ENCODE data around the gene CDC34. TPM values are rescaled to one million over a fixed set of nuclear protein-coding genes. Genes with fewer than 3 reads are reported as not detected.
A peak's percentile ranks its signal among the peaks of the same experiment; 100 is the strongest.

CDC34 gene
- total RNA-seq, 2 donors from 2014 or later, result 41.1 to 45.8 TPM

DNA sequence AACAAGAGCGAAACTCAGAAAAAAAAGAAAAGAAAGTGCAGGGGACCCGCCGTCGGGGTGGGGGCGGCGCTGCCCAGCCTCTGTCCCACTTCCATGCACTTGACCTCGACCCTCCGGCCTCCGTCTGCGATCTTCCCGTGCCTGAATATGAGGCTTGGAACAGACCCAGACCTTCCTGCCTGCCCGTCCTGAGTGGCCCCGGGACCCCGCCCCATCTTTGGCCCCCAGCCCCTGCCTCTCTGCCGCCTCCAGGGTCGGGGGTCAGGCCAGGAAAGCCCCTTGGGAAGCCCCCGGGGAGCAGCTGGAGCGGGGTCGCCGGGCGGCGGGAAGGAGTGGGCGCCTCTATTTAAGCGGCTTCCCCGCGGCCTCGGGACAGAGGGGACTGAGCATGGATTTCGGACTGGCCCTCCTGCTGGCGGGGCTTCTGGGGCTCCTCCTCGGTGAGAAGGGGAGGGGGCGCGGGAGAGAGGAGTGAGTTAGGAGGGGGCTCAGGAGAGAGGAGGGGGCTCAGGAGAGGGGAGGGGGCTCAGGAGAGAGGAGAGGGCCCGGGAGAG, 35.4 kb upstream of the CDC34 start, which contains the start of gene MADCAM1:
MADCAM1 (plus strand) TSS at position 375 of the 554 bp plus-strand sequence; CDS start at position 389, 14 bp downstream.
- intact Hi-C loops (cut with DNase I), result no loop called here
- no peak for DNase-seq (ENCODE audit: low spot score)

- intact Hi-C loops (cut with DNase I), result no loop called here
- no peak for DNase-seq (ENCODE audit: low spot score)
Measured at GRCh38 chr19:496986-497385, 34.6 kb upstream of the CDC34 start.

DNA sequence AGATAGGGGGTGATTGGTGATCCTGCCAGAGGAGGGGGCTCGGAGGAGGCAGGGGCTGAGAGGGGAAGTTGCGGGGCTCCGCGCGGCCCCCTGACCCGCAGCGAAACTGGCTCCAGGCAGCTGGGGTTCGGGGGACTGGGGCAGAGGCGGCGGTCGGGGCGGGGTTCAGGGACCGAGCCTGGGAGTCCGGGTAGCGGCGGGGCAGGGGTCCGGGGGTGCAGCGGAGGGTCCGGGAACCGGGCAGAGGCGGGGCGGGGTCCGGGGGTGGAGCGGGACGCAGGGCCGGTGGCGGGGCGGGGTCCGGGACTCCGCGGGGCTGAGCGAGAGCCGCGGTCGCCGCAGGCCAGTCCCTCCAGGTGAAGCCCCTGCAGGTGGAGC, 34.1 kb upstream of the CDC34 start:
- DNase-seq (ENCODE audit: low spot score), result no peak
- intact Hi-C loops (cut with DNase I), result no loop called here

GRCh38 chr19:497869-498510, 33.6 kb upstream of the CDC34 start:
- DNase-seq (ENCODE audit: low spot score), result no peak
- intact Hi-C loops (cut with DNase I), result no loop called here

GRCh38 chr19:498511-498891, 33.1 kb upstream of the CDC34 start:
- no peak for DNase-seq (ENCODE audit: low spot score)
- intact Hi-C loops (cut with DNase I), result no loop called here

- intact Hi-C loops (cut with DNase I), result no loop called here
- DNase-seq (ENCODE audit: low spot score), result no peak
Measured at GRCh38 chr19:498977-499623, 32.5 kb upstream of the CDC34 start.

DNA sequence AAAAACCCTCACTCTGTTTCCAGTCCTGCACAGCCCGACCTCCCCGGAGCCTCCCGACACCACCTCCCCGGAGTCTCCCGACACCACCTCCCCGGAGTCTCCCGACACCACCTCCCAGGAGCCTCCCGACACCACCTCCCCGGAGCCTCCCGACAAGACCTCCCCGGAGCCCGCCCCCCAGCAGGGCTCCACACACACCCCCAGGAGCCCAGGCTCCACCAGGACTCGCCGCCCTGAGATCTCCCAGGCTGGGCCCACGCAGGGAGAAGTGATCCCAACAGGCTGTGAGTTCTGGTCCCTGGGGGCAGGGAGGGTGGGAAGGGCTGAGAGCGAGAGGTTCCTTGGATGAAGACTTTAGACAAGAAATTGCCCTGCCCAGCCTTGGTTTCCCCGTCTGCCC, 29.9 kb upstream of the CDC34 start:
- intact Hi-C loops (cut with DNase I), result no loop called here
- no peak for DNase-seq (ENCODE audit: low spot score)

DNA sequence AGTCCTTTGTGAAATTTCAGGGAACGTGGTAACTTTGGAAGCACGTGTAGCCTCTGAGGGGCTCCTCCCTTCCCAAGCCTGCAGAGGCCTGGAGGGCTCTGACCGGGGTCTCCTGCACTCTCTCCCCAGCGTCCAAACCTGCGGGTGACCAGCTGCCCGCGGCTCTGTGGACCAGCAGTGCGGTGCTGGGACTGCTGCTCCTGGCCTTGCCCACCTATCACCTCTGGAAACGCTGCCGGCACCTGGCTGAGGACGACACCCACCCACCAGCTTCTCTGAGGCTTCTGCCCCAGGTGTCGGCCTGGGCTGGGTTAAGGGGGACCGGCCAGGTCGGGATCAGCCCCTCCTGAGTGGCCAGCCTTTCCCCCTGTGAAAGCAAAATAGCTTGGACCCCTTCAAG, 26.9 kb upstream of the CDC34 start:
- DNase-seq (ENCODE audit: low spot score), result no peak
- intact Hi-C loops (cut with DNase I), result no loop called here

- DNase-seq (ENCODE audit: low spot score), result peak; percentile 99
- intact Hi-C loops (cut with DNase I), result no loop called here
Measured at GRCh38 chr19:506404-507285, 24.9 kb upstream of the CDC34 start.

- intact Hi-C loops (cut with DNase I), result no loop called here
- peak; percentile 98 for DNase-seq (ENCODE audit: low spot score)
Measured at GRCh38 chr19:507286-508203, 24.0 kb upstream of the CDC34 start, which contains the start of gene TPGS1. TPGS1 (plus strand) TSS chr19:507497; CDS start chr19:507507, 10 bp downstream.

DNA sequence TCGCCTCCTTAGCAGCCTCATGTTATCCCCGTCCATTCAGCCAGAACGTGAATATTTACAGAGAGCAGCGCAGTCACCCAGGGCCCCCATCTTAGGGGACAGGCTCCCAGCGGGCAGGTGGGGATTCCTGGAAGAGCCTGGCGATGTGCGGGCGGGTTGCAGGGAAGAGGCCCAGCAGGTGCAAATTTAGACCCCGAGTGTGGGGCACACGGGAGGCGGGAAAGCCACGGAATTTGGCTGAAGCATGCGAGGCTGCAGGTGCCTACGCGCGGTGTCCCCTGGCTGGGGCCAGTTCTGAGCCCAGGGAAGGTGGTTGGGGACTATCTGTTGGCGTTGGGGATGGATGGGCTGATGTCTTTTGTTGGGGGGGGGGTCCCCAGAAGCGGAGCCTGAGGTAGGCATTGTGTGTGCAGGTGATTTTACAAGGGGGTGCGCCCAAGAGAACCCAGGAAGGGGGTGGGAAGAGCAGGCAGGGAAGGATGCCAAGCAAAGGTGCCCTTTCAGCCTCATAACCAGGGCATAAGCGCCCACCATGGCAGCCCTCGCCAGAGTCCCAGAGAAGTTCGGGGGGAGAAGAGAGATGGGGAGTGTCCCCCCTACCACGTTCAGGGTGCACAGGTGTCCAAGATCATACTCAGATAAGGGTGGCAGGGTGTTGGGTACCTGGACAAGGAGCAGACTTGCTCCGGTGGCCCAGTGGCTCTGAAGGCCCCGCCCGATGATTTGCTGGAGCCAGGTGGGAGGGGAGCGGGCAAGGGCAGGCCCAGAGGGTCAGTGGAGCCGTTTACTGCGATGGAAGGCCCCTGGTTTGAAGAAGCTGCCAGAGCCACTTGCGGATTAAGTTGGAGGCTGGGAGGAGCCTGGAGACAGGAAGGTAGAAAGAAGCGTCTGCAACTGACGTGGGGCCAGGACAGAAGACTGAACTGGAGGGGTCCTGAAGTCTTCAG, 23.1 kb upstream of the CDC34 start:
- intact Hi-C loops (cut with DNase I), result no loop called here
- DNase-seq (ENCODE audit: low spot score), result no peak

DNA sequence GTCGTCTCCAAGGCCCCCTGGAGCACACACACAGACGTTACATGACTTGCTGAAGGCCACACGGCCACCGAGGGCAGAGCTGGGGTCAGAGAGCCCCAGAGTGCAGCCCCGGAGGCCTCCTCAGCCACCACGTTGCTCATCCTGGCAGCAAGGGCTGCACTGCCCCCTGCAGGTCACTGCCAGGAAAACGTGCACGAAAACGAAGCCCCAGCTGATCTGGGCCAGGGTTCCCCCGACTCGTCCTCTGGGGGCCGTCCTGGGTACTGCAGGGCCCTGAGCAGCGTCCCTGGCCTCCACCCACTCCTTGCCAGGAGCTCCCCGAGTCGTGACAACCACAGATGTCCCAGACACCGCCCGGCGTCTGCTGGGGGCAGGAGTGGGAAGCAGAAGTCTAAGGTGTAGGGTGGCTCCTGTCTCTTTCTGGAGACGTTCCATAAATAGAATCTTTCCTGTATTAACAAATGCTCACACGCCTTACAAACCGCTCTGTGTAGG, 20.9 kb upstream of the CDC34 start:
- intact Hi-C loops (cut with DNase I), result no loop called here
- peak; percentile 95 for DNase-seq (ENCODE audit: low spot score)

DNA sequence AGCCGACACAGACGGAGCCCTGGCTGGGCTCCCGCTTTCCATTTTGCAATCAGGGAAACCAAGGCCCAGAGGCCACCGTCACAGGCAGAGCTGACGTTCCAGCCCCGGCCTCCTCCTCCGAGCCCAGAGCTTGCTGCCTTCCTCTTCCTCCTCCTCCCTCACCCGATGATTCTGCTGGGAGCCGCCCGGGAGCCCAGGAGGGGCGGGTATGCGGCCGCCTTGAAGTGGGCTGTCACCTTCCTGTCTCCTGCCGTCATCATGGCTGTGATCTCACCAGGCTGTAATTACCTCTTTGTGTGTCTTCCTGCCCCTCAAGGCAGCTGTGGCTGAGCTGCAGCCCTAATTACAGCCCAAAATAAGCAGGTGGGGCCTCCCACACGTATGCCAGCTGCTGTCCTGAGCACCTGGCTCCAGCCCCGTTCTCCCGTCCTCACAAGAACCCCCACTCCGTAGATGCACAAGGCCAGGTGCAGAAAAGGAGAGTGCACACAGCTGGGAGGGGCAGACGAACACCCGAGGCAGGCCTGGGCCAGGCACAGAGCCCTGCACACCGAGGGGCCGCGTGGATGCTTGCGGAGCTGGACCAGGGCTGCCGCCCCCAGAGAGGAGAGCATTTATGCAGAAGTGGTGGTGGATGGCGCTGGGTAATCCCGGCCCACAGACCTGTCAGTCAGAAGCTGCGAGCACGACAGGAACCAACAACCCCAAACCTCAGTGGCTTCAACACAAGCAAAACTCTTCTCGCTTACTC, 20.3 kb upstream of the CDC34 start:
- intact Hi-C loops (cut with DNase I), result no loop called here
- no peak for DNase-seq (ENCODE audit: low spot score)

GRCh38 chr19:512547-513365, 18.8 kb upstream of the CDC34 start:
- intact Hi-C loops (cut with DNase I), result no loop called here
- no peak for DNase-seq (ENCODE audit: low spot score)

DNA sequence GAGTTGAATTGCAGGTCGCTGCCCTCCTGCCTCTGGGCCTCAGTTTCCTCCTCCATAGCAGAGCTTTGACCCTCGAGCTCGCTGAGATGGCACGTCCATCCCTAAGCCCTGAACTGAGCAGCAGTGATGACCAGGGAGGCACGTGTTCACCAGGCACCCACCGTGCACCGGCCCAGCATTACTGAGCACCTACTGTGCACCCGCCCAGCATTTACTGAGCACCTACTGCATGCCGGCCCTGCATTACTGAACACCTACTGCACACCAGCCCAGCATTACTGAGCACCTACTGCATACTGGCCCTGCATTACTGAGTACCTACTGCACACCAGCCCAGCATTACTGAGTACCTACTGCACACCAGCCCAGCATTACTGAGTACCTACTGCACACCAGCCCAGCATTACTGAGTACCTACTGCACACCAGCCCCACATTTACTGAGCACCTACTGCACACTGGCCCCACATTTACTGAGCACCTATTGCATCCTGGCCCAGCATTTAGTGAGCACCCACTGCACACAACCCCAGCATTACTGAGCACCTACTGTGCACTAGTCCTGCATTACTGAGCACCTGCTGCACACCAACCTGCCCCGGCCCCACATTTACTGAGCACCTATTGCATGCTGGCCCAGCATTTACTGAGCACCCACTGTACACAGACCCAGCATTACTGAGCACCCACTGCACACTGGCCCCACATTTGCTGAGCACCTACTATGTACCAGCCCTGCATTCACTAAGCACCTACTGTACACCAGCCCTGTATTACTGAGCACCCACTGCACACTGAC, 18.0 kb upstream of the CDC34 start:
- no peak for DNase-seq (ENCODE audit: low spot score)
- intact Hi-C loops (cut with DNase I), result no loop called here

Data from posterior vena cava (tissue), 2 donors.